HepG2 (cell line): ENCODE results near the gene MAPK6. TPM values are rescaled to one million over a fixed set of nuclear protein-coding genes. Genes with fewer than 3 reads are reported as not detected.

Experiments used
- AFF4 ChIP-seq: sonication (generic); formaldehyde crosslinking; IDR thresholded peaks from 2 replicates; pipeline ENCODE4 v1.4.0; 2020; ENCODE audit warnings: missing genetic modification reagents
- IRF2 ChIP-seq: IDR thresholded peaks from 2 replicates; pipeline ENCODE4 v1.6.1; 2018; ENCODE audit warnings: missing genetic modification reagents, missing compliant biosample characterization
- KLF9 ChIP-seq: IDR thresholded peaks from 2 replicates; pipeline ENCODE4 v1.6.1; 2016; ENCODE audit warnings: low read depth
- MXD3 ChIP-seq: IDR thresholded peaks from 2 replicates; pipeline ENCODE4 v1.6.1; 2016; ENCODE audit warnings: mild to moderate bottlenecking, missing biosample characterization, missing genetic modification reagents
- NFAT5 ChIP-seq: sonication (generic); formaldehyde crosslinking; IDR thresholded peaks from 2 replicates; pipeline ENCODE4 v1.4.0; 2020; ENCODE audit warnings: missing genetic modification reagents
- NR2F1 ChIP-seq, 2 experiments: fragments of 450-650 bp in 1 of 2; formaldehyde crosslinking in 1 of 2; IDR thresholded peaks; 2 replicates each; pipeline versions ENCODE4 v1.5.0 to v1.6.1; 2016 to 2020; ENCODE audit warnings: mild to moderate bottlenecking in 1 of 2, missing compliant biosample characterization in 1 of 2, missing genetic modification reagents in 1 of 2, moderate library complexity in 1 of 2
- PAXIP1 ChIP-seq: sonication (generic); formaldehyde crosslinking; conservative IDR thresholded peaks from 2 replicates; pipeline ENCODE4 v1.4.0; 2020; ENCODE audit warnings: mild to moderate bottlenecking, missing genetic modification reagents, moderate library complexity
- RBM22 ChIP-seq: fragments of 200-400 bp; formaldehyde crosslinking; optimal IDR thresholded peaks from 2 replicates; pipeline ENCODE3; 2017; ENCODE audit warnings: mild to moderate bottlenecking, low read length, moderate library complexity
- THAP8 ChIP-seq: sonication (generic); formaldehyde crosslinking; IDR thresholded peaks from 2 replicates; pipeline ENCODE4 v1.5.1; 2020; ENCODE audit warnings: missing genetic modification reagents, mild to moderate bottlenecking, borderline replicate concordance
- ZNF512 ChIP-seq: sonication (generic); formaldehyde crosslinking; IDR thresholded peaks from 2 replicates; pipeline ENCODE4 v1.4.0; 2020; ENCODE audit warnings: mild to moderate bottlenecking, missing genetic modification reagents
- ZNF564 ChIP-seq: sonication (generic); formaldehyde crosslinking; IDR thresholded peaks from 2 replicates; pipeline ENCODE4 v1.8.1; 2023; ENCODE audit warnings: mild to moderate bottlenecking, missing genetic modification reagents
- polyA plus RNA-seq, 8 experiments: library from polyadenylated mRNA; depleted of rRNA in 3 of 8; stranded (reverse) in 7 of 8; unstranded in 1 of 8; fragments of >200 nt; fragmentation: Illumina TruSeq in 4 of 8; extraction: Trizol in 4 of 8; gene quantifications; 2 replicates each; pipeline versions ENCODE4 v1.2.1 to v1.2.3, GENCODE V29; 2011 to 2016; ENCODE audit warnings: low read depth in 4 of 8, missing spikeins in 1 of 8, mixed read lengths in 1 of 8; ENCODE audit not compliant: insufficient read depth in 1 of 8
- total RNA-seq, 5 experiments: library from RNA; depleted of rRNA; stranded (reverse); fragments of >200 nt; fragmentation: Illumina TruSeq; extraction: Trizol; gene quantifications; 2 replicates each; pipeline ENCODE4 v1.2.3, GENCODE V29; 2016; ENCODE audit warnings: low read depth in 1 of 5

Gene MAPK6
- total and polyA plus RNA-seq, 2 of the 13 experiments (the other 11 are each of a cell fraction or from before 2014, with no cell fraction given): 89.5 to 99.7 TPM

- 0 out of 2 replicates have a peak, but pooled peaks have one; percentile 6 for TF ChIP-seq NFAT5 (CRISPR knock-in tag)
- TF ChIP-seq IRF2 (CRISPR knock-in tag): 0 out of 2 replicates have a peak, but pooled peaks have one; percentile 11
- no peak for TF ChIP-seq ZNF512 (CRISPR knock-in tag)
- TF ChIP-seq RBM22: no peak
- no peak for TF ChIP-seq KLF9 (CRISPR knock-in tag)
- TF ChIP-seq THAP8 (CRISPR knock-in tag): no peak
- no peak for TF ChIP-seq MXD3 (CRISPR knock-in tag)
- TF ChIP-seq NR2F1 (CRISPR knock-in tag; IDR thresholded peaks at IDR 0.05): peak; percentile 79 to 86
- peak; percentile 63 for TF ChIP-seq PAXIP1 (CRISPR knock-in tag)
- no peak for TF ChIP-seq ZNF564 (CRISPR knock-in tag)
- TF ChIP-seq AFF4 (CRISPR knock-in tag): no peak
Observed at GRCh38 chr15:52078197-52078875, 59.3 kb downstream of the MAPK6 start (continued).
